Stimulated activated CD8-positive, alpha-beta memory T cell treated with anti-CD3 and anti-CD28 coated beads, Interleukin-4, amount 100 ng/mL, for 48 hours (primary cell): ENCODE measurements around the gene FADS3.

ENCODE experiments used
- DNase-seq: peaks from one replicate; pipeline ENCODE4 v3.0.0-alpha.2; 2020

FADS3 gene

GRCh38 chr11:61891331-61892084, at the start of gene FADS3:
TSS of gene FADS3 (minus strand) at chr11:61891545. CDS start at chr11:61891381, 164 bp downstream.
- peak; percentile 72 for DNase-seq

GRCh38 chr11:61940466-61940865, 49.1 kb upstream of the FADS3 start:
- DNase-seq: no peak

- no peak for DNase-seq
Observed at GRCh38 chr11:61935861-61936260, 44.5 kb upstream of the FADS3 start.

- no peak for DNase-seq
Observed at GRCh38 chr11:61930933-61931332, 39.6 kb upstream of the FADS3 start.

- DNase-seq: no peak
Observed at GRCh38 chr11:61928606-61929005, 37.3 kb upstream of the FADS3 start.

- DNase-seq: no peak
Observed at GRCh38 chr11:61927501-61927900, 36.2 kb upstream of the FADS3 start.

GRCh38 chr11:61926235-61926634, 34.9 kb upstream of the FADS3 start:
- DNase-seq: no peak

GRCh38 chr11:61925736-61926135, 34.4 kb upstream of the FADS3 start:
- no peak for DNase-seq

- DNase-seq: no peak
Observed at GRCh38 chr11:61924064-61924455, 32.7 kb upstream of the FADS3 start.

GRCh38 chr11:61923166-61924063, 32.1 kb upstream of the FADS3 start:
- no peak for DNase-seq

GRCh38 chr11:61922539-61922938, 31.2 kb upstream of the FADS3 start:
- DNase-seq: no peak

- DNase-seq: peak; percentile 17
Observed at GRCh38 chr11:61921446-61921845, 30.1 kb upstream of the FADS3 start.

- DNase-seq: peak; percentile 17
Observed at GRCh38 chr11:61919705-61920631, 28.6 kb upstream of the FADS3 start.

GRCh38 chr11:61918938-61919704, 27.8 kb upstream of the FADS3 start:
- peak; percentile 16 for DNase-seq

- DNase-seq: peak; percentile 18
Observed at GRCh38 chr11:61918251-61918937, 27.0 kb upstream of the FADS3 start.

- peak; percentile 28 for DNase-seq
Observed at GRCh38 chr11:61917334-61918109, 26.2 kb upstream of the FADS3 start, which contains the start of gene RAB3IL1. TSS of gene RAB3IL1 (minus strand) at chr11:61917566. CDS start at chr11:61917367, 199 bp downstream.

GRCh38 chr11:61916737-61917333, 25.5 kb upstream of the FADS3 start:
- peak; percentile 27 for DNase-seq

GRCh38 chr11:61914471-61915171, 23.3 kb upstream of the FADS3 start:
- DNase-seq: peak; percentile 10

- DNase-seq: no peak
Observed at GRCh38 chr11:61913699-61914395, 22.5 kb upstream of the FADS3 start.
